HS-5 (cell line): ENCODE measurements around the gene IGFBP2.

Experiments used
- DNase-seq: peaks from one replicate; pipeline ENCODE4 v3.0.0-alpha.2; 2012; ENCODE audit warnings: low read depth

IGFBP2 gene

GRCh38 chr2:216615298-216616082 lies 17.7 kb upstream of the IGFBP2 start:
- no peak for DNase-seq

- DNase-seq = no peak
Observed at GRCh38 chr2:216616083-216616678, 17.0 kb upstream of the IGFBP2 start.

- DNase-seq = no peak
Observed at GRCh38 chr2:216617159-216617815, 15.9 kb upstream of the IGFBP2 start.

- DNase-seq = no peak
Observed at GRCh38 chr2:216618785-216619184, 14.4 kb upstream of the IGFBP2 start.

- DNase-seq = no peak
Observed at GRCh38 chr2:216619411-216620393, 13.5 kb upstream of the IGFBP2 start.

- no peak for DNase-seq
Observed at GRCh38 chr2:216620786-216621185, 12.4 kb upstream of the IGFBP2 start.

GRCh38 chr2:216621292-216621691 lies 11.9 kb upstream of the IGFBP2 start:
- DNase-seq = no peak

GRCh38 chr2:216622526-216622925 lies 10.7 kb upstream of the IGFBP2 start:
- DNase-seq = no peak

- DNase-seq = no peak
Observed at GRCh38 chr2:216624251-216624650, 9.0 kb upstream of the IGFBP2 start.

- no peak for DNase-seq
Observed at GRCh38 chr2:216626168-216626874, 6.9 kb upstream of the IGFBP2 start.

- DNase-seq = no peak
Observed at GRCh38 chr2:216626875-216627245, 6.4 kb upstream of the IGFBP2 start.

- no peak for DNase-seq
Observed at GRCh38 chr2:216629784-216630183, 3.4 kb upstream of the IGFBP2 start.

GRCh38 chr2:216632346-216632951 lies 771 bp upstream of the IGFBP2 start:
- DNase-seq = no peak

GRCh38 chr2:216633616-216634369 lies 573 bp downstream of the IGFBP2 start:
- DNase-seq = no peak

- no peak for DNase-seq
Observed at GRCh38 chr2:216634370-216635148, 1.3 kb downstream of the IGFBP2 start.

GRCh38 chr2:216635171-216635570 lies 2.0 kb downstream of the IGFBP2 start:
- no peak for DNase-seq

GRCh38 chr2:216635701-216636550 lies 2.7 kb downstream of the IGFBP2 start:
- DNase-seq = no peak
